ENCODE results near the gene TAGAP. TPM values are rescaled to one million over a fixed set of nuclear protein-coding genes. Genes with fewer than 3 reads are reported as not detected.

Gene TAGAP
- total and polyA plus RNA-seq, 2 of the 8 experiments (the other 6 are each of a cell fraction or from before 2014, with no cell fraction given) = not detected

DNA sequence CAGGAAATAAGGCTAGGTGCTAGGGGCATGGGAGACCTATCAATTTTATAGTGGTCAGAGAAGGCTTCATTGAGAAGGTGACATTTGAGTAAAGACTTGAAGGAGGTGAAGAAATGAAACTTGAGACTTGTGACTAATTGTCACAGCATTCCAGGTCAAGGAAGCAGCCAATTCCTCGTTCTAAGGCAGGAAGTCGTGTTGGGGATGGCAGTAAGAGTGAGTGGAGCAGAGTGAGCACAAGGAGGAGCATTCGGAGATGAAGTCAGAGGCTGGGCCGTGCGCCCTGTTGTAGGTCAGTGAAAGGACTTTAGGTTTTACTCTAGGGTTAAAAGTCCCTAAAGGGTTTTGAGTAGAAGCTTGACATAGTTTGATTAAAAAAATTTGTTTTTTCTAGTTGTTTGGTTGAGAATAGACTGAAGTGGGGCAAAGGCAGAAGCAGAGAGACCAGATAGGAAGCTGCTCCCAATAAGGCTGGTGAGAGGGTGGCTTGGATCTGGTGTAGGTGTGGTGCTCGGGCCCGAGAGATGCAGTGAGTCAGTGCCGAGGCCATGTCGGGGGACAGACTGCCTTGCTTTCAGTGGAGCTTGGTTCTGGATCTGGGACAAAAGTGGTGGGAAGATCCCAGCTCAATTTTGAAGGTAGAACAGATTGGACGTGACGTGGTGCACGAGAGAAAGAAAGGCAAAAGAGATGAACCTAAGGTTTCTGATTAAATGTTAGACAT lies 42.2 kb downstream of the TAGAP start:
- no peak overlapping the region for H2BK12ac ChIP-seq (ENCODE audit: low read depth, low read length)
- no peak overlapping the region for H3K27ac ChIP-seq (ENCODE audit: low read depth, low read length)
- no peak for DNase-seq (ENCODE audit: low read depth in 1 of 2, low spot score in 2 of 2)
- no peaks in the 10 kb centered on the region for H4K20me1 ChIP-seq (replicated peaks in 1 of 2; ENCODE audit: control insufficient read depth in 1 of 2, insufficient read depth in 2 of 2, low read length in 2 of 2)
- no peak overlapping the region for H2BK5ac ChIP-seq (ENCODE audit: low read depth, low read length)
- no peak overlapping the region for H2BK20ac ChIP-seq (ENCODE audit: low read length)
- H3K23me2 ChIP-seq (ENCODE audit: low read depth, low read length) = peaks cover 11% of the 10 kb centered on the region
- CTCF ChIA-PET (ENCODE audit: partially characterized antibody) = interaction anchor here (0.7 to 2.5 kb wide), 6 partner anchors 31 to 107 kb away, joined by 3 to 7 read pairs (median 4); no protein-coding TSS in a partner anchor
- H4K5ac ChIP-seq (ENCODE audit: insufficient read length, low read depth, low read length) = no peak overlapping the region
- no peaks in the 10 kb centered on the region for H3K9me3 ChIP-seq (ENCODE audit: insufficient read depth in 2 of 2, low read depth in 1 of 2, low read length in 1 of 2)
- H4K91ac ChIP-seq (replicated peaks; ENCODE audit: insufficient read length, low read length) = no peak overlapping the region
- WGBS, 2 experiments (ENCODE audit: extremely low coverage in 1 of 2, insufficient coverage in 1 of 2, insufficient read length in 1 of 2, insufficient replicate concordance in 2 of 2, low coverage in 1 of 2, low lambda C conversion rate in 2 of 2, missing lambda C conversion rate in 1 of 2) = 96% methylated on average over 12 of the region's 12 CpGs; no CpG with 5 or more reads in 1 of the 2 experiments
- H4K8ac ChIP-seq (ENCODE audit: extremely low read depth, insufficient read depth, low read length) = no peak overlapping the region
- no peak overlapping the region for H2AFZ ChIP-seq (ENCODE audit: low read length)
- no peak overlapping the region; the same call in 1 of the 2 replicates for H2BK15ac ChIP-seq (ENCODE audit: low read length)
- H3K56ac ChIP-seq (replicated peaks; ENCODE audit: insufficient read length, low read depth, low read length) = no peak overlapping the region
- no peaks in the 10 kb centered on the region for H3K79me2 ChIP-seq (ENCODE audit: control insufficient read depth in 1 of 2, insufficient read depth in 2 of 2, low read length in 2 of 2)
- H2BK120ac ChIP-seq (replicated peaks; ENCODE audit: low read depth, low read length) = no peak overlapping the region
- no peak overlapping the region for H3K4me2 ChIP-seq (ENCODE audit: insufficient read depth in 1 of 2, low read depth in 2 of 2, low read length in 2 of 2)
- no peak for TF ChIP-seq SAP30 (IDR thresholded peaks at IDR 0.05; ENCODE audit: insufficient read depth, insufficient replicate concordance, low read length)
- no peak for TF ChIP-seq RAD21 (IDR thresholded peaks at IDR 0.05 in 1 of 2, conservative IDR thresholded peaks at IDR 0.05 in 1 of 2; ENCODE audit: low read depth in 2 of 2, low read length in 2 of 2)
- TF ChIP-seq POLR2A (IDR thresholded peaks at IDR 0.05; ENCODE audit: control extremely low read depth in 1 of 2, low read depth in 2 of 2, low read length in 2 of 2) = no peak
- no peak for TF ChIP-seq SP2 (IDR thresholded peaks at IDR 0.05; ENCODE audit: low read length)
- TF ChIP-seq, protein P1, sequence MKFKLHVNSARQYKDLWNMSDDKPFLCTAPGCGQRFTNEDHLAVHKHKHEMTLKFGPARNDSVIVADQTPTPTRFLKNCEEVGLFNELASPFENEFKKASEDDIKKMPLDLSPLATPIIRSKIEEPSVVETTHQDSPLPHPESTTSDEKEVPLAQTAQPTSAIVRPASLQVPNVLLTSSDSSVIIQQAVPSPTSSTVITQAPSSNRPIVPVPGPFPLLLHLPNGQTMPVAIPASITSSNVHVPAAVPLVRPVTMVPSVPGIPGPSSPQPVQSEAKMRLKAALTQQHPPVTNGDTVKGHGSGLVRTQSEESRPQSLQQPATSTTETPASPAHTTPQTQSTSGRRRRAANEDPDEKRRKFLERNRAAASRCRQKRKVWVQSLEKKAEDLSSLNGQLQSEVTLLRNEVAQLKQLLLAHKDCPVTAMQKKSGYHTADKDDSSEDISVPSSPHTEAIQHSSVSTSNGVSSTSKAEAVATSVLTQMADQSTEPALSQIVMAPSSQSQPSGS (IDR thresholded peaks at IDR 0.05; ENCODE audit: low read length) = no peak
- no peak for TF ChIP-seq NRF1 (IDR thresholded peaks at IDR 0.05; ENCODE audit: low read depth, low read length)
- H3K14ac ChIP-seq (ENCODE audit: insufficient read length) = no peak overlapping the region
- no peak overlapping the region for H3K9ac ChIP-seq (replicated peaks in 1 of 4; ENCODE audit: extremely low read depth in 1 of 4, low read depth in 3 of 4, low read length in 3 of 4)
- no peak overlapping the region for H3K4me3 ChIP-seq (ENCODE audit: extremely low read depth in 1 of 4, insufficient read depth in 2 of 4, low read depth in 3 of 4, low read length in 4 of 4)
- no peaks in the 10 kb centered on the region for H3K79me1 ChIP-seq (ENCODE audit: low read depth, low read length)
- no peak overlapping the region for H3K18ac ChIP-seq (ENCODE audit: extremely low read depth, low read length)
- H3K36me3 ChIP-seq (ENCODE audit: control insufficient read depth in 2 of 4, insufficient read depth in 4 of 4, low read length in 3 of 4) = no peaks in the 10 kb centered on the region
- no peak overlapping the region for H2AK5ac ChIP-seq (ENCODE audit: low read depth, low read length)
- no peaks in the 10 kb centered on the region for H3K27me3 ChIP-seq (replicated peaks in 1 of 4; ENCODE audit: control insufficient read depth in 3 of 4, extremely low read depth in 1 of 4, insufficient read depth in 3 of 4, low read length in 3 of 4)
- H3K23ac ChIP-seq (ENCODE audit: insufficient read length) = no peak overlapping the region
- no peak for FAIRE-seq
- POLR2A ChIA-PET (ENCODE audit: partially characterized antibody) = interaction anchor here (1.0 to 1.5 kb wide), 3 partner anchors 9 to 125 kb away, joined by 3 read pairs; no protein-coding TSS in a partner anchor
- H3K4ac ChIP-seq (replicated peaks; ENCODE audit: insufficient read length, low read depth, low read length) = no peak overlapping the region
- peaks cover 0 to 2% (median 0%) of the 10 kb centered on the region in 4 experiments; a peak in 2 of 7 replicates for H3K4me1 ChIP-seq (replicated peaks in 1 of 4; ENCODE audit: control insufficient read depth in 3 of 4, insufficient read depth in 4 of 4, low read length in 3 of 4)
